ENCODE results near the gene SEC11A.

- TF ChIP-seq MAX (IDR thresholded peaks at IDR 0.05) (no peak), SP1 (IDR thresholded peaks at IDR 0.05) (no peak)
Observed at GRCh38 chr15:84659904-84660781, 55.8 kb downstream of the SEC11A start.

Data from liver (tissue), 2 donors.